Measurements from ENCODE around the gene SPG11.

The SPG11 gene

GRCh38 chr15:44519537-44519936, 143.9 kb downstream of the SPG11 start:
- no peak for DNase-seq (ENCODE audit: low read depth in 2 of 2)

DNA sequence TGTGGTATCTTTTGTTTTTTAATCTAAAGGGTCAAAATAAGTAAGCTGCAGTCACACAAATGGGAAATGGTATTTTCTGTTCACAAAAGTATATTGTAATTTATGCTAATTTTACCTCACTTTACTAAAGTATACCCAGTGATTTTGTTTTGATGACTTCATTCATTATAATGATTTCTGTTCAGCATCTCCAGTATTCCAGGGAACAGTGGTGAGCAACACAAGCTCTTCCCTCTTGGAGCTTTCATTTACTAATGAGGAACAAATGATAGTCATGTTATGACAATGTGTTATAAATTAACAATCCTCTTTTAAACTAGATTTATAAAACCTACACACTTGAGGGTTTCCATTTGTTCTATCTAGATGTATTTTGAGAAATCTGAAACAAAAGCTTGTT, 147.0 kb downstream of the SPG11 start:
- DNase-seq (ENCODE audit: low read depth in 2 of 2) = no peak
